ENCODE results near the gene ALKBH1.
A peak's percentile ranks its signal among the peaks of the same experiment; 100 is the strongest.
"Not testable (repeated sequence)": the region's sequence is repeated elsewhere in the genome, so short reads cannot be mapped to it uniquely, and the experiment has no call there.

Gene ALKBH1

GRCh38 chr14:77673193-77673592 is 34.6 kb downstream of the ALKBH1 start:
- DNase-seq (ENCODE audit: low spot score): no peak

- DNase-seq (ENCODE audit: low spot score): no peak
Observed at GRCh38 chr14:77667331-77667730, 40.5 kb downstream of the ALKBH1 start.

GRCh38 chr14:77663293-77663692 is 44.5 kb downstream of the ALKBH1 start:
- DNase-seq (ENCODE audit: low spot score): no peak

- not testable (repeated sequence) for DNase-seq (ENCODE audit: low spot score)
Observed at GRCh38 chr14:77661562-77661961, 46.3 kb downstream of the ALKBH1 start.

GRCh38 chr14:77660754-77661153 is 47.1 kb downstream of the ALKBH1 start:
- no peak for DNase-seq (ENCODE audit: low spot score)

GRCh38 chr14:77659831-77660230 is 48.0 kb downstream of the ALKBH1 start:
- no peak for DNase-seq (ENCODE audit: low spot score)

GRCh38 chr14:77657280-77657679 is 50.5 kb downstream of the ALKBH1 start:
- DNase-seq (ENCODE audit: low spot score): no peak

- DNase-seq (ENCODE audit: low spot score): no peak
Observed at GRCh38 chr14:77654001-77654441, 53.8 kb downstream of the ALKBH1 start.

- DNase-seq (ENCODE audit: low spot score): no peak
Observed at GRCh38 chr14:77649326-77649725, 58.5 kb downstream of the ALKBH1 start.

- DNase-seq (ENCODE audit: low spot score): no peak
Observed at GRCh38 chr14:77648520-77649200, 59.2 kb downstream of the ALKBH1 start.

- no peak for DNase-seq (ENCODE audit: low spot score)
Observed at GRCh38 chr14:77647853-77648252, 60.0 kb downstream of the ALKBH1 start.

GRCh38 chr14:77646907-77647306 is 60.9 kb downstream of the ALKBH1 start:
- DNase-seq (ENCODE audit: low spot score): no peak

GRCh38 chr14:77645520-77646230 is 62.1 kb downstream of the ALKBH1 start:
- DNase-seq (ENCODE audit: low spot score): no peak

- DNase-seq (ENCODE audit: low spot score): no peak
Observed at GRCh38 chr14:77642407-77642806, 65.4 kb downstream of the ALKBH1 start.

- DNase-seq (ENCODE audit: low spot score): peak; percentile 86
Observed at GRCh38 chr14:77641534-77642341, 66.1 kb downstream of the ALKBH1 start.

GRCh38 chr14:77640756-77641533 is 66.9 kb downstream of the ALKBH1 start:
- DNase-seq (ENCODE audit: low spot score): no peak

- DNase-seq (ENCODE audit: low spot score): peak; percentile 45
Observed at GRCh38 chr14:77638771-77639171, 69.1 kb downstream of the ALKBH1 start.

- not testable (repeated sequence) for DNase-seq (ENCODE audit: low spot score)
Observed at GRCh38 chr14:77635869-77636268, 72.0 kb downstream of the ALKBH1 start.

- not testable (repeated sequence) for DNase-seq (ENCODE audit: low spot score)
Observed at GRCh38 chr14:77635466-77635865, 72.4 kb downstream of the ALKBH1 start.

GRCh38 chr14:77630111-77630510 is 77.7 kb downstream of the ALKBH1 start:
- no peak for DNase-seq (ENCODE audit: low spot score)

- DNase-seq (ENCODE audit: low spot score): no peak
Observed at GRCh38 chr14:77625360-77625759, 82.5 kb downstream of the ALKBH1 start.

- no peak for DNase-seq (ENCODE audit: low spot score)
Observed at GRCh38 chr14:77623201-77623600, 84.6 kb downstream of the ALKBH1 start.

Measured in AG08396 (cell line).